IPS DF 6.9 (cell line): ENCODE data around the gene PRKAG2.

ENCODE experiments used
- DNase-seq: peaks from one replicate; pipeline ENCODE4 v3.0.0-alpha.2; 2013; ENCODE audit warnings: low read depth, low spot score
- H3K27ac ChIP-seq: one replicate; pipeline ENCODE4 v1.5.1; 2013; ENCODE audit warnings: low read length, control low read depth
- H3K27me3 ChIP-seq: 2 replicates; pipeline ENCODE4 v1.6.1; 2013; ENCODE audit warnings: mild to moderate bottlenecking, low read length; ENCODE audit not compliant: control insufficient read depth, insufficient read depth
- H3K36me3 ChIP-seq: 2 replicates; pipeline ENCODE4 v1.6.1; 2013; ENCODE audit warnings: low read length; ENCODE audit not compliant: control insufficient read depth, insufficient read depth
- H3K4me1 ChIP-seq: 2 replicates; pipeline ENCODE4 v1.6.1; 2013; ENCODE audit warnings: low read length; ENCODE audit not compliant: control insufficient read depth, insufficient read depth
- H3K4me3 ChIP-seq: 2 replicates; pipeline ENCODE4 v1.5.1; 2013; ENCODE audit warnings: mild to moderate bottlenecking, low read length
- H3K9me3 ChIP-seq: 2 replicates; pipeline ENCODE4 v1.6.1; 2013; ENCODE audit warnings: low read length, inconsistent platforms; ENCODE audit not compliant: control insufficient read depth, insufficient read depth
- WGBS: extraction: QIAGEN DNeasy Blood & Tissue Kit; methylation state at CpG from one replicate; pipeline ENCODE4 v1.1.7; 2013; ENCODE audit warnings: mixed read lengths, missing lambda C conversion rate; ENCODE audit not compliant: insufficient read length, insufficient coverage; 5-methylcytosine and 5-hydroxymethylcytosine counted together

The PRKAG2 gene

GRCh38 chr7:151515276-151515565 is 361.7 kb downstream of the PRKAG2 start:
- Histone ChIP-seq H3K36me3 (no peaks in the 10 kb centered on the region; the same call in 1 of the 2 replicates), H3K9me3 (no peaks in the 10 kb centered on the region), H3K27ac (no peak overlapping the region), H3K27me3 (no peaks in the 10 kb centered on the region), H3K4me1 (peaks cover 3% of the 10 kb centered on the region; the same call in 1 of the 2 replicates), H3K4me3 (no peak overlapping the region)
- no peak for DNase-seq

- no peaks in the 10 kb centered on the region for H3K27me3 ChIP-seq
- H3K36me3 ChIP-seq, result no peaks in the 10 kb centered on the region; the same call in 1 of the 2 replicates
- H3K4me3 ChIP-seq, result no peak overlapping the region
- H3K4me1 ChIP-seq, result 0 out of 2 replicates have a peak, but pooled peaks cover 2% of the 10 kb centered on the region
- no peak for DNase-seq
- WGBS, result no CpG with 5 or more reads among the region's 6 CpGs
- no peak overlapping the region for H3K27ac ChIP-seq
- no peaks in the 10 kb centered on the region for H3K9me3 ChIP-seq
Measured at GRCh38 chr7:151514461-151515275, 362.2 kb downstream of the PRKAG2 start.

GRCh38 chr7:151513133-151513532 is 363.8 kb downstream of the PRKAG2 start:
- H3K4me3 ChIP-seq, result no peak overlapping the region
- no CpG with 5 or more reads among the region's 1 CpG for WGBS

GRCh38 chr7:151512353-151512752 is 364.6 kb downstream of the PRKAG2 start:
- no peaks in the 10 kb centered on the region for H3K27me3 ChIP-seq
- no CpG with 5 or more reads among the region's 7 CpGs for WGBS
- no peak for DNase-seq
- peaks cover 5% of the 10 kb centered on the region; the same call in 1 of the 2 replicates for H3K4me1 ChIP-seq
- no peak overlapping the region for H3K27ac ChIP-seq
- no peak overlapping the region for H3K4me3 ChIP-seq
- no peaks in the 10 kb centered on the region for H3K9me3 ChIP-seq
- no peaks in the 10 kb centered on the region for H3K36me3 ChIP-seq

More at GRCh38 chr7:151513133-151513532, 363.8 kb downstream of the PRKAG2 start:
- H3K9me3 ChIP-seq, result no peaks in the 10 kb centered on the region
- DNase-seq, result no peak
- H3K36me3 ChIP-seq, result no peaks in the 10 kb centered on the region
- H3K4me1 ChIP-seq, result peaks cover 7% of the 10 kb centered on the region; the same call in 1 of the 2 replicates
- no peak overlapping the region for H3K27ac ChIP-seq
- no peaks in the 10 kb centered on the region for H3K27me3 ChIP-seq

GRCh38 chr7:151511946-151512345 is 365.0 kb downstream of the PRKAG2 start:
- H3K9me3 ChIP-seq, result no peaks in the 10 kb centered on the region

GRCh38 chr7:151511270-151511669 is 365.6 kb downstream of the PRKAG2 start:
- DNase-seq, result no peak
- no CpG with 5 or more reads among the region's 4 CpGs for WGBS
- H3K27ac ChIP-seq, result no peak overlapping the region
- H3K4me1 ChIP-seq, result peaks cover 5% of the 10 kb centered on the region; the same call in 1 of the 2 replicates
- H3K27me3 ChIP-seq, result no peaks in the 10 kb centered on the region
- no peak overlapping the region for H3K4me3 ChIP-seq
- H3K9me3 ChIP-seq, result no peaks in the 10 kb centered on the region
- no peaks in the 10 kb centered on the region for H3K36me3 ChIP-seq

More at GRCh38 chr7:151511946-151512345, 365.0 kb downstream of the PRKAG2 start:
- no peaks in the 10 kb centered on the region for H3K36me3 ChIP-seq
- H3K4me3 ChIP-seq, result no peak overlapping the region
- DNase-seq, result no peak
- no peaks in the 10 kb centered on the region for H3K27me3 ChIP-seq
- no CpG with 5 or more reads among the region's 4 CpGs for WGBS
- H3K27ac ChIP-seq, result no peak overlapping the region
- H3K4me1 ChIP-seq, result peaks cover 5% of the 10 kb centered on the region; the same call in 1 of the 2 replicates

- no peak overlapping the region for H3K27ac ChIP-seq
Measured at GRCh38 chr7:151509670-151510333, 367.1 kb downstream of the PRKAG2 start.

GRCh38 chr7:151508991-151509390 is 367.9 kb downstream of the PRKAG2 start:
- Histone ChIP-seq H3K36me3 (no peaks in the 10 kb centered on the region), H3K4me3 (no peak overlapping the region), H3K4me1 (peaks cover 5% of the 10 kb centered on the region; the same call in 1 of the 2 replicates), H3K27me3 (no peaks in the 10 kb centered on the region), H3K9me3 (no peaks in the 10 kb centered on the region), H3K27ac (no peak overlapping the region)
- WGBS, result no CpG with 5 or more reads among the region's 6 CpGs
- no peak for DNase-seq

More at GRCh38 chr7:151509670-151510333, 367.1 kb downstream of the PRKAG2 start:
- Histone ChIP-seq H3K9me3 (no peaks in the 10 kb centered on the region), H3K27me3 (no peaks in the 10 kb centered on the region), H3K36me3 (no peaks in the 10 kb centered on the region), H3K4me3 (no peak overlapping the region), H3K4me1 (peaks cover 5% of the 10 kb centered on the region; the same call in 1 of the 2 replicates)
- no peak for DNase-seq
- no CpG with 5 or more reads among the region's 5 CpGs for WGBS

GRCh38 chr7:151507806-151508205 is 369.1 kb downstream of the PRKAG2 start:
- WGBS, result no CpG with 5 or more reads among the region's 2 CpGs
- no peak overlapping the region for H3K4me3 ChIP-seq
- DNase-seq, result no peak
- no peaks in the 10 kb centered on the region for H3K27me3 ChIP-seq
- no peaks in the 10 kb centered on the region for H3K36me3 ChIP-seq
- H3K27ac ChIP-seq, result no peak overlapping the region
- peaks cover 6% of the 10 kb centered on the region; the same call in 1 of the 2 replicates for H3K4me1 ChIP-seq
- H3K9me3 ChIP-seq, result no peaks in the 10 kb centered on the region

GRCh38 chr7:151506901-151507382 is 370.0 kb downstream of the PRKAG2 start:
- Histone ChIP-seq H3K27ac (no peak overlapping the region), H3K27me3 (no peaks in the 10 kb centered on the region), H3K4me1 (peaks cover 6% of the 10 kb centered on the region; the same call in 1 of the 2 replicates), H3K36me3 (no peaks in the 10 kb centered on the region), H3K4me3 (no peak overlapping the region), H3K9me3 (no peaks in the 10 kb centered on the region)
- DNase-seq, result no peak
- WGBS, result no CpG with 5 or more reads among the region's 5 CpGs
